ENCODE results near the gene ACAP1.
"Not testable (repeated sequence)": the region's sequence is repeated elsewhere in the genome, so short reads cannot be mapped to it uniquely, and the experiment has no call there.

ACAP1 gene

DNA sequence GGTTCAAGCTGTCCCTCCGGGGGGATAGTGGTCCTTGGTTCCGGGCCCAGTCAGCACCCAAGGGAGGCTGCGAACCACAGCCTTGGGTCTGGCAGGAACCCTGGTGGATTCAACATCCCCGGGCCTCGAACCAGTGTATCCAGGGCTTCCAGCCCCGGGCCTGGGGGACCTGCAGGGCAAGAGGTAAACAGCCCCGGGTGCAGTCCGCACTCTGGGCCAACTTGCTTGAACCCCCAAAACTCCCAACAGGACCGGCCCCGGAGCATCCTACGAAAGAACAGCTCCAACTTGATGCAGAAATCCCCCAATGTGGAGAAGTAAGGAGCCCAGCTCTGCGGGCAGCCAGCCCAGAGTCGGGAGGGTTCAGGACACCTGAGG lies 5.7 kb upstream of the ACAP1 start:
- POLR2A ChIA-PET: interaction anchor here (1.7 to 2.8 kb wide), 5 partner anchors 10 to 254 kb away, joined by 10 to 17 read pairs (median 14); partner anchors contain the start of genes GABARAP and MPDU1
- CTCF ChIA-PET: no interaction called here
- no peak for DNase-seq (ENCODE audit: extremely low spot score)
- TF ChIP-seq HDGF (IDR thresholded peaks at IDR 0.05; ENCODE audit: borderline replicate concordance): no peak
- TF ChIP-seq, protein P1, sequence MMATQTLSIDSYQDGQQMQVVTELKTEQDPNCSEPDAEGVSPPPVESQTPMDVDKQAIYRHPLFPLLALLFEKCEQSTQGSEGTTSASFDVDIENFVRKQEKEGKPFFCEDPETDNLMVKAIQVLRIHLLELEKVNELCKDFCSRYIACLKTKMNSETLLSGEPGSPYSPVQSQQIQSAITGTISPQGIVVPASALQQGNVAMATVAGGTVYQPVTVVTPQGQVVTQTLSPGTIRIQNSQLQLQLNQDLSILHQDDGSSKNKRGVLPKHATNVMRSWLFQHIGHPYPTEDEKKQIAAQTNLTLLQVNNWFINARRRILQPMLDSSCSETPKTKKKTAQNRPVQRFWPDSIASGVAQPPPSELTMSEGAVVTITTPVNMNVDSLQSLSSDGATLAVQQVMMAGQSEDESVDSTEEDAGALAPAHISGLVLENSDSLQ (IDR thresholded peaks at IDR 0.05): no peak
- TF ChIP-seq FOXM1 (IDR thresholded peaks at IDR 0.05; ENCODE audit: borderline replicate concordance): no peak
- no peak for TF ChIP-seq LEF1 (IDR thresholded peaks at IDR 0.05; ENCODE audit: borderline replicate concordance)
- TF ChIP-seq SP1 (IDR thresholded peaks at IDR 0.05): no peak
- TF ChIP-seq TARDBP (IDR thresholded peaks at IDR 0.05): no peak

DNA sequence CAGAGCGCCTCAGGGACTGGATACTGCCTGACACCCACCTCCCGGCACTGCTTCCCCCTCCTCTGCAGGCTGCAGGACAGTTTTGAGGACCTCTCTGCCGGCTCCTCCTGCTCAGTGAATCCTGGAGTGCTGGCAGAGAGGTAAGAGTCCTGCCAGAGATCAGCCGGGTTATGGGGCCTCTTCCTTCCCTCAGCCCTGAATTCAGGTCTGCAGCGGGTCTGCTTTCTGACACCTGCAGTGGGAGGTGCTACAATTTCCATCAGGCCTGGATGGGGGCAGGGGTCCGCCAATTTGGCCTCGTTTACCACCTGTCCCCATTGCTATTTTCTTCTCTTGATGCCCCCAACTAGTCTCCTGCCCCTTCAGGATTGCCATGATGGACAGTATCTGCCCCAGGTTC lies 4.2 kb upstream of the ACAP1 start:
- no peak for DNase-seq (ENCODE audit: extremely low spot score)
- CTCF ChIA-PET: no interaction called here
- POLR2A ChIA-PET: interaction anchor here (0.6 kb wide), 1 partner anchor 579 kb away, joined by 3 read pairs; no protein-coding TSS in a partner anchor
- TF ChIP-seq L3MBTL2 (conservative IDR thresholded peaks at IDR 0.05): no peak
- TF ChIP-seq FOXA1 (IDR thresholded peaks at IDR 0.05): no peak
- TF ChIP-seq HDGF (IDR thresholded peaks at IDR 0.05; ENCODE audit: borderline replicate concordance): no peak
- TF ChIP-seq, protein P1 (IDR thresholded peaks at IDR 0.05): no peak
- TF ChIP-seq FOXK2 (IDR thresholded peaks at IDR 0.05): no peak
- TF ChIP-seq ARNT (IDR thresholded peaks at IDR 0.05): no peak

DNA sequence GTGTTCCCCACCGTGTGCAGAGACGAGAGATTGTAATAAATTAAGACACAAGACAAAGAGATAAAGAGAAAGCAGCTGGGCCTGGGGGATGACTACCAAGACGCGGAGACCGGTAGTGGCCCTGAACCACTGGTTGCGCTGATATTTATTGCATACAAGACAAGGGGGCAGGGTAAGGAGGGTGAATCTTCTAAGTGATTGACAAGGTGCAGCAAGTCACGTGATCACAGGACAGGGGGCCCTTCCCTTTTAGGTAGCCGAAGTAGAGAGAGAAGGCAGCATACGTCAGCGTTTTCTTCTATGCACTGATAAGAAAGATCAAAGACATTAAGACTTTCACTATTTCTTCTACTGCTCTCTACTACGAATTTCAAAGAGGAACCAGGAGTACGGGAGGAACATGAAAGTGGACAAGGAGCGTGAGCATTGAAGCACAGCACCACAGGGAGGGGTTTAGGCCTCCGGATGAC lies 3.7 kb upstream of the ACAP1 start:
- POLR2A ChIA-PET: interaction anchor here (0.6 kb wide), 1 partner anchor 579 kb away, joined by 3 read pairs; no protein-coding TSS in a partner anchor
- DNase-seq (ENCODE audit: extremely low spot score); CTCF ChIA-PET: not testable (repeated sequence)

DNA sequence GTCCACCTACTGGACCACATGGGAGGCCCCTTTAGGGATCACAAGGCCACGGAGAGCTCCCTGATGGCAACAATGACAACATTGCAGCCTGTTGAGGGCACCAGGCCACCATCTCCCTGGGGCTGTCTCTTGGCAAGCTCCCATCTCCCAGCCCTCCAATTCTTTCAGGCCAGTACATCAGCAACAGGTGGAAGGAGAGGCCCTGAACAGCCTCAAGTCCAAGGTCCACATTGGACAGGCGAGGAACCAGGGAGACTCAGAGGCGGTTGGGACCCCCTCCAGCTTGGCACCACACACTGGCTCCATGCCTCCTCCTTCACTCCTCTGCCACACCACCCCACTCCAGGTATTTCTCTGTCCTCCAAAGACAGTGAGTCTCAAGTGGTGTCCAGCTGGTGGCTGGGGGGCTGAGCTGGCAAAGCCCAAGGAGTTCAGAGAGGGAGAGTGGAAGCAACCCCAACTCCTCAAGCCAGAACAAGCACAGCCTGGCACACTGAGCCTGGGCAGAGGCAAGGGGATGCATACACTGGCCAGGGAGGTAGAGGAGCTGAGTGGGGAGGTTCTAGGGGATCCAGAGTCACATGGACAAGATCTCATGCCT lies 1.3 kb upstream of the ACAP1 start:
- ChIA-PET CTCF (no interaction called here), POLR2A (no interaction called here)
- no peak for TF ChIP-seq BHLHE40 (IDR thresholded peaks at IDR 0.05; ENCODE audit: borderline replicate concordance)
- TF ChIP-seq TARDBP (IDR thresholded peaks at IDR 0.05): no peak
- TF ChIP-seq FOXA1 (IDR thresholded peaks at IDR 0.05): no peak
- TF ChIP-seq SP1 (IDR thresholded peaks at IDR 0.05): no peak
- TF ChIP-seq FOXM1 (IDR thresholded peaks at IDR 0.05; ENCODE audit: borderline replicate concordance): no peak
- TF ChIP-seq NFRKB (IDR thresholded peaks at IDR 0.05): no peak
- TF ChIP-seq L3MBTL2 (conservative IDR thresholded peaks at IDR 0.05): no peak
- TF ChIP-seq SUZ12 (IDR thresholded peaks at IDR 0.05): no peak
- no peak for TF ChIP-seq CTBP1 (IDR thresholded peaks at IDR 0.05; ENCODE audit: borderline replicate concordance)
- TF ChIP-seq ARNT (IDR thresholded peaks at IDR 0.05): no peak
- TF ChIP-seq, protein P1 (IDR thresholded peaks at IDR 0.05): no peak
- TF ChIP-seq FOXK2 (IDR thresholded peaks at IDR 0.05): no peak
- no peak for TF ChIP-seq ZNF384 (IDR thresholded peaks at IDR 0.05)
- no peak for TF ChIP-seq ELF4 (IDR thresholded peaks at IDR 0.05)
- TF ChIP-seq HDGF (IDR thresholded peaks at IDR 0.05; ENCODE audit: borderline replicate concordance): no peak
- no peak for TF ChIP-seq LEF1 (IDR thresholded peaks at IDR 0.05; ENCODE audit: borderline replicate concordance)
- DNase-seq (ENCODE audit: extremely low spot score): no peak

DNA sequence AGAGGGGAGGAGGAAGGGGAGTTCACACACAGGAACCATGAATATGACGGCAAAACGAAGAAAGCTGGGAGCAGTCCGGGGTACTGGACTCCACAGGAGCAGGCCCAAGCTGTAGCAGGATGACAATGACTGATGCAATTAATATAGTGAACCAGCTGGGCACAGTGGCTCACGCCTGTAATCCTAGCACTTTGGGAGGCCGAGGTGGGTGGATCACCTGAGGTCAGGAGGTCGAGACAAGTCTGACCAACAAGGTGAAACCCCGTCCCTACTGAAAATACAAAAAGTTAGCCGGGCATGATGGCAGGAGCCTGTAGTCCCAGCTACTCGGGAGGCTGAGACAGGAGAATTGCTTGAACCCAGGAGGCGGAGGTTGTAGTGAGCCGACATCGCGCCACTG lies 564 bp upstream of the ACAP1 start:
- DNase-seq (ENCODE audit: extremely low spot score); CTCF ChIA-PET; POLR2A ChIA-PET: not testable (repeated sequence)

DNA sequence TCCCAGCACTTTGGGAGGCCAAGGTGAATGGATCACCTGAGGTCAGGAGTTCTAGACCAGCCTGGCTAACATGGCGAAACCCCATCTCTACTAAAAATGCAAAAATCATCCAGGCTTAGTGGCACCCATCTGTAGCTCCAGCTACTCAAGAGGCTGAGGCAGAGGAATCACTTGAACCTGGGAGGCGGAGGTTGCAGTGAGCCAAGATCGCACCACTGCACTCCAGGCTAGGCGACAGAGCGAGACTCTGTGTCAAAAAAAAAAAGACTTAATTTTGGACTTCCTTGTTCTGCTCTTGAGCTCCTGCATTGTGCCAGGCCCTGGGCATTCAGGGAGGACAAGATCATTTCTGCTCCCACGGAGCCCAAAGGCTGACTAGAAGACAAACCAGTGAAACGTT lies 1.3 kb downstream of the ACAP1 start:
- DNase-seq (ENCODE audit: extremely low spot score); CTCF ChIA-PET: not testable (repeated sequence)

DNA sequence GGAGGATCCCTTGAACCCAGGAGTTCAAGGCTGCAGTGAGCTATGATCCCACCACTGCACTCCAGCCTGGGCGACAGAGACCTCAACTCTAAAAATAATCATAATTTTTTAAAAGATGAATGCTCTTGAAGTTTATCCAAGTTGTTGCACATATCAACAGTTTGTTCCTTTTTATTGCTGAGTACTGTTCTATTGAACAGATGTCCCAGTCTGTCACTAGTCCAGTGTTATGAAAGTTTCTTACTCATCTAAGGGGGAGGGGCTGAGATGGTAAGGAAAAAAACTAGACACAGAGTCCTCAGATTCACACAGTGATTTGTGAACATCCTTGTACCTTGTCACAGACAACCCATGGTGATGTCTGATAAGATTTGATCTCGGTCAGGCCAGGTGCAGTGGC lies 3.9 kb downstream of the ACAP1 start:
- DNase-seq (ENCODE audit: extremely low spot score): no peak
- ChIA-PET CTCF (no interaction called here), POLR2A (interaction anchor here (0.6 kb wide), 1 partner anchor 11 kb away, joined by 3 read pairs; no protein-coding TSS in a partner anchor)
- TF ChIP-seq SUZ12 (IDR thresholded peaks at IDR 0.05) (no peak), ARNT (IDR thresholded peaks at IDR 0.05) (no peak), HDGF (IDR thresholded peaks at IDR 0.05; ENCODE audit: borderline replicate concordance) (no peak), LEF1 (IDR thresholded peaks at IDR 0.05; ENCODE audit: borderline replicate concordance) (no peak), TARDBP (IDR thresholded peaks at IDR 0.05) (no peak), FOXK2 (IDR thresholded peaks at IDR 0.05) (no peak)

More for the DNA sequence above, 1.3 kb downstream of the ACAP1 start:
- POLR2A ChIA-PET: interaction anchor here (1.0 to 1.1 kb wide), 2 partner anchors 13 to 24 kb away, joined by 5 to 6 read pairs; no protein-coding TSS in a partner anchor

Measured in HEK293T (cell line).